GM19240 (cell line): ENCODE results near the gene ZNF793.

Experiments
- DNase-seq: peaks from one replicate; pipeline ENCODE4 v3.0.0; 2011; ENCODE audit warnings: low spot score; ENCODE audit not compliant: insufficient read length

The ZNF793 gene

GRCh38 chr19:37506387-37507166 is at the start of gene ZNF793:
Gene ZNF793 (plus strand): TSS chr19:37506939. CDS start chr19:37523440, 16,501 bp downstream.
- DNase-seq = peak; percentile 43

- no peak for DNase-seq
Observed at GRCh38 chr19:37466277-37466797, 40.4 kb upstream of the ZNF793 start.

DNA sequence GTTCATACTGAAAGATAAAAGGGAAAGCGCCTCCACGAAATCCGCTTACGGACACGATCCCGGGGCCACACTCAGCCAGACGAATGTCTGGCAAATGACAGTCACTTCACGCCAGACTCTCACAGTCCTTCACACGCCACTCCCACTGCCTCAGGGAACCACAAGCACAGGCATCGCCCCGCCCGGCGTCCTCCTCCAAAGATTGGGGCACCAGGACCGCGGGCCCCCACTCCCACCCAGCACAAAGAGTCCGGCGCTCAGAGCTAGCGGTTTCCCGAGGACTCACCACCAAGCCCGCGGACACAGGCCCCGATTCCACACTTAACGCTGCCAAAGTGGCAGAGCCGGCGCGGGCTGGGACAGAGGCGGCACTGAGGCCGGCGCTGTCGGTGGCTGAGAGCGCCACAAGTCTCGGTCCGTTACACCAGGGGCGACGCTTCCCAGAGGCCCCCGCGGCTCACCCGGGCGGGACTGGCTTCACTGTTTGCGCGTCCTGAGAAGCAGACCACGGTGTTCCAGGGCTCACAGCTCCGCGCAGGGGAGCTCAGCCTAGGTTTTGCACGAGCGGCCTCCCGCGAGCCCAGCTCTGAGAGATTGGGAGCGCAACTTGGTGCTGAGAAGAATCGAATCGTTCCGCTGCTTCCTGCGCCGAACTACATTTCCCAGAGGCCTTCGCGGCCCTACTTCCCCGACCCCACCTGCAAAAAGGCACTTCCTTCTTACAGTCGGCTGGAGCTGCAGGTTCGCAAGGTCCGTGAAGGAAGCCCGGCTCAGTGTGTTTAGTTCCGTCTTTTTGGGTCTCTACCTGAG is 39.7 kb upstream of the ZNF793 start, which contains the start of gene ZNF569:
TSS of gene ZNF569 (minus strand) at position 647 of the 810 bp plus-strand sequence. CDS start 22,523 bp downstream, outside the sequence.
- DNase-seq = peak; percentile 18

DNA sequence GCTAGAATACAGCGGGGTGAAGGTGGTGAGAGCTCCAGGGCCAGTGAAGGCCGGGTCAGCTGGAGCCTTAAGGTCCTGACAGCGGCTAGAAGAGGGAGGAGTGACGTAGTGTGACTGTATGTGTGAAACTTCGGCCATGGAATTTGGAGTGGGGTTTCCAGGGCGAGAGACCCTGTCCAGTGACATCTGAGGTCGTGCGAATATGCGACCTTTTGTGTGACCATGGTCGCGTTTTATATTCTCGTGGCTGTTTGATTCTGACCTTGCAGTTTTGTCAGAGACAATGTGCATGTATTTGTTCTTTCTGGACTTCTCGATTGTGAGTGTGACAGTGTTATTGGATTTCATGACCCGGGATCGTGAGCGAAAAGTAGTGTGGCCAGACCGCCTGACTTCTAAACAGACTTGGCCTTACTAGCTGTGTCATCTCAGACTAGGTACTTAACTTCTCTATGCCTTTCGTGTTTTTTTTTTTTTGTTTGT is 39.1 kb upstream of the ZNF793 start:
- no peak for DNase-seq

GRCh38 chr19:37468961-37469777 is 37.6 kb upstream of the ZNF793 start, which contains the start of gene ZNF570:
Gene ZNF570 (plus strand): TSS chr19:37469356. CDS start chr19:37470355, 999 bp downstream.
- DNase-seq = peak; percentile 35

DNA sequence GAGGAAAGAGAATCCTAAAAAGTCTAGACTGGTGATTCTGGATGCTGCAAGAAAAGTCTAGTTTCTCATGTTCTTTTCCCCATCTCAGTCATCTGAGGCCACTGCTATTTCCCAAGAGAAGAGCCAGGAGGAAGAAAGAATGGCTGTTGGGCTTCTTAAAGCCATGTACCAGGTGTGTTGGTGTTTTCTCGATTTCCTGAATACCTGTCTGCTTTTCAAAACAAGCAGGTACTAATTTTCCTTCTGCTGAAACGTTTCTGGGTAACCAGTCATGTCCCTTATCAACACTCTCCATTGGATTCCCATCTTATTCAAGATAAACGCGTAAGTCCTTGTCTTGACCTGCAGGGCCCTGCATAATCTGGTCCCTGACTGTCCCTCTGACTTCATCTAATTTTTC is 36.5 kb upstream of the ZNF793 start:
- no peak for DNase-seq

- DNase-seq = no peak
Observed at GRCh38 chr19:37472165-37472564, 34.6 kb upstream of the ZNF793 start.

DNA sequence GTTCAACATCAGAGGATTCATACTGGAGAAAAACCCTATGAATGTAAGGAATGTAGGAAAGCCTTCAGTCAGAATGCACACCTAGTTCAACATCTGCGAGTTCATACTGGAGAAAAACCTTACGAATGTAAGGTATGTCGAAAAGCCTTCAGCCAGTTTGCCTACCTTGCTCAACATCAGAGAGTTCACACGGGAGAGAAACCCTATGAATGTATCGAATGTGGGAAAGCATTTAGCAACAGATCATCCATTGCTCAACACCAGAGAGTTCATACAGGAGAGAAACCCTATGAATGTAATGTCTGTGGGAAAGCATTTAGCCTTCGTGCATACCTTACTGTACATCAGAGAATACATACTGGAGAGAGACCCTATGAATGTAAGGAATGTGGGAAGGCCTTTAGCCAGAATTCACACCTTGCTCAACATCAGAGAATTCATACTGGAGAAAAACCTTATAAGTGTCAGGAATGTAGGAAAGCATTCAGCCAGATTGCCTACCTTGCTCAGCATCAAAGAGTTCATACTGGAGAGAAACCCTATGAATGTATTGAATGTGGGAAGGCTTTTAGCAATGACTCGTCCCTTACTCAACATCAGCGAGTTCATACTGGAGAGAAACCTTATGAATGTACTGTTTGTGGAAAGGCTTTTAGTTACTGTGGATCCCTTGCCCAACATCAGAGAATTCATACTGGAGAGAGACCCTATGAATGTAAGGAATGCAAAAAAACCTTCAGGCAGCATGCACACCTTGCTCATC is 22.2 kb upstream of the ZNF793 start:
- no peak for DNase-seq

- DNase-seq = no peak
Observed at GRCh38 chr19:37492213-37492612, 14.5 kb upstream of the ZNF793 start.

DNA sequence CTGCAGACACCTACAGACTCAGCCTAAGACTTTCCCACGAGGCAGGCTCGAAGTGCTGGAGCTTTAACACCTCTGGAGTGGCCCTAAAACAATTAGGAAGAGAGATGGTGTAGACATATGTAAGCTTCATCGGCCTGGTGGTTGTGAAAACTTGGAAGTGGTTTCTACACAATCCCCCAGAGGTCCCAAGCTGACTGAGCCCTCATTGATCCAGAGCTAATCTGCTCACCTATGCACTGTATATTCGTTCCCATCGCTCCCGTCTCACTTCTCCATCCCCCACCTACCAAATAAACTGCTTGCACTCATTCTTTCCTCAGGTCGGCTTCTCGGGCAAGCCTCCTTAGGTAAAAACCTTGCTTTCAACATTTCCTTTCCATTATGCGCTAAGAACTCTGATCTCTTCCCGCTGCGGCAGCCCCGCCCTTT is 767 bp upstream of the ZNF793 start:
- DNase-seq = no peak

- DNase-seq = no peak
Observed at GRCh38 chr19:37507167-37507464, 377 bp downstream of the ZNF793 start.

DNA sequence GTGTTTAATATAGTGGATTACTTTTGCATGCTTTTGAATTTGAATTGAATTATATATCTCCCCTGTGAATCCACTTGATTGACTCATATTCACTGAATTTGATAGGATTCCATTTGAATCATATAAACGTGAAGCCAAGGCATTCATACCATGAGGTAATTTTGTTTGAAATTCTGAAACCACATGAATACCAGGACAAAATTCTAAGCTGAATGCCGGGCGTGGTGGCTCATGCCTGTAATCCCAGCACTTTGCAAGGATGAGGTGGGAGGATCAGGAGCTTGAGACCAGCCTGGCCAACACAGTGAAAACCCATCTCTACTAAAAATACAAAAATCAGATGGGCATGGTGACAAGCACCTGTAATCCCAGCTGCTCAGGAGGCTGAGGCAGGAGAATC is 4.4 kb downstream of the ZNF793 start:
- DNase-seq = no peak

- no peak for DNase-seq
Observed at GRCh38 chr19:37511821-37512220, 5.1 kb downstream of the ZNF793 start.

- DNase-seq = no peak
Observed at GRCh38 chr19:37513397-37513796, 6.7 kb downstream of the ZNF793 start.

GRCh38 chr19:37519890-37520289 is 13.2 kb downstream of the ZNF793 start:
- no peak for DNase-seq

DNA sequence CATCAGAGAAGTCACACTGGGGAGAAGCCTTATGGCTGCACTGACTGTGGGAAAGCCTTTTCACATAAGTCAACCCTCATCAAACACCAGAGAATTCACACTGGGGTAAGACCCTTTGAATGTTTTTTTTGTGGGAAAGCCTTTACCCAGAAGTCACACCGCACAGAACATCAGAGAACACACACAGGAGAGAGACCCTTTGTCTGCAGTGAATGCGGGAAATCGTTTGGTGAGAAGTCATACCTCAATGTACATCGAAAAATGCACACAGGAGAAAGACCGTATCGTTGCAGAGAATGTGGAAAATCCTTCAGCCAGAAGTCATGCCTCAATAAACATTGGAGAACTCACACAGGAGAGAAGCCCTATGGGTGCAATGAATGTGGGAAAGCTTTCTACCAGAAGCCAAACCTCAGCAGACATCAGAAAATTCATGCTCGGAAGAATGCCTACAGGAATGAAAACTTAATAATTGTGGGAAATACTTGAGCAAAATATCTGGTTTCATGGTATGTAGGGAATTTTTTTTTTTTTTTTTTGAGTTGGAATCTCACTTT is 30.7 kb downstream of the ZNF793 start:
- no peak for DNase-seq

DNA sequence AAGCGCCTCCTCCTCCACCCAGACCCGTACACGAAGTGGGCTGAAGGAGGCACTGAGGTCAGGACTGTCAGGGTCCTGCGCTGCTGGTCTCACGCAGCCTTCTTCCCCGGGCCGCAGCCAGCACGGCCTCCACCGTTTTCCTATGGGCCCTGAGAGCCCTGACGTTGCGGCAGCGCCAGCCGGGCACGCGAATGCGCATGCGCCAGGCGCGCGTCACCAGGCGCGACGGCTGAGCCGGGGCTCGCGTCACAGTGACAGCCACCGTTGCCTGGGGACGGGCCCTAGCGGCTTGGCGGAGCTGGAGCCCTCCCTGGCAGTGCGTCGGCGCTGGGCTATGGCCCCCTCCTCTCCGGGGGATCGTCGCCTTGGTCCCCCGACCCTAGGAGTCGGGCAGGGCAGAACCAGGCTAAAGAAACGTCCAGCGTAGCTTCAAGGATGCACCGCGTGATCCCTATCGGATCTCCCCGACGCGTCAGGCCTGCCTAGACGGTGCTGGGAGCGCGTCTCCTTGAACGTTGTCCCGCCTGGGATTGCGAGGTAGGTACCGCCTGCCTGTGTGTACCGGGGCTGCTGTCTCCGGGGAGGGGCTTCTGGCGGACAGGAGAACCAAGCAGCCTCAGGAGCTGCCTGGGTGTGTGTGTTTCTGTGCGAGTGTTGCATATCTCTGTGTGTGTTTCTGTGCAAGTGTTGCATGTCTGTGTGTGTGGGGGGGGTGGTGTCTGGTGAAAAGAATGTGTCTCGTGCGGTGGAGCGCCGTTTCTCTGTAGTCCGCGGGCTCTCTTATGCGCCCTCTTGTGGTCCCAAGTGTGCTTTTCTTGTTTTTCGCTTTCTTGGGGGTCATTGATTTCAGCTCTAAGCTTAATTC is 44.6 kb downstream of the ZNF793 start:
- DNase-seq = peak; percentile 42

GRCh38 chr19:37563518-37563917 is 56.8 kb downstream of the ZNF793 start:
- no peak for DNase-seq
